CD4-positive, alpha-beta T cell treated with Interleukin-4 for 4 hours (primary cell): ENCODE data around the gene CDH22.

ENCODE experiments used
- DNase-seq: peaks from one replicate; pipeline ENCODE4 v3.0.0-alpha.2; 2020

The CDH22 gene

DNA sequence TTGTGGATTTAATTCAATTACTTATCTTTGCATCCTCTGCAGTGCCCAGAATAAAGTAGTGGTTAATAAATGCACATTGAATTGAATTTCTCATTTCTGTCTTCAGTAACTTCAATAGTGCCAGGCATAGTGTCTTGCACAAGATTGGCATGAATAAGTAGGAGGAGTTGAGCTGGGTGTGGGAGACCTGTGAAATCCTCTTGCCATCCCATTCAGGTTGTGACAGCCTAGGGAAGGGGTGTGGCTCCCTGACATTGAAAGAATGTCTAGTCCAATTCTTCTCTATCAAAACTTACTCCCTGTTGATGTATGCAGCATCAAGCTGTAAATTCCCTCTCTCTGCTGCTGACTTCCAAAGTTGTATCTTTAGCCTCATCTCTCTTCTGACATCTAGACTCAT lies 73.2 kb downstream of the CDH22 start:
- no peak for DNase-seq

DNA sequence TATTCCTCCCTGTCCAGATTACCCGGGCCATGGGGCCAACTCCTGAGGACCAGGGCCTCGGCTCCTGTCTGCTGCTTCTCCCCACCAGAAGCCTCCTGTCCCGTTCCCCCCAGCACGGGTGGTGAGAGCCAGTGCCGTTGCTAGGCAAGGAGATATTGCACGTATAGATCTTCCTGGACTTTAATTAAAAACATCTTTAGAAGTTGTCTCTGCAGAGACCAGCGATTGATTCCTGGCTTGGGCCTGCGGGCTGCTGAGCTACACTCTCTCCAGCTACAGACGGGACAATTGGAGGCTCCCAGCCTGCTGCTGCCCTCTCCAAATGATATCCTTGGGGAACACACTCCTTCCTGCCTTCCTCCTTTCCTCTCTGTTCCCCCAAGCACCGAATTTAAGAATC lies 74.6 kb downstream of the CDH22 start:
- DNase-seq, result no peak

DNA sequence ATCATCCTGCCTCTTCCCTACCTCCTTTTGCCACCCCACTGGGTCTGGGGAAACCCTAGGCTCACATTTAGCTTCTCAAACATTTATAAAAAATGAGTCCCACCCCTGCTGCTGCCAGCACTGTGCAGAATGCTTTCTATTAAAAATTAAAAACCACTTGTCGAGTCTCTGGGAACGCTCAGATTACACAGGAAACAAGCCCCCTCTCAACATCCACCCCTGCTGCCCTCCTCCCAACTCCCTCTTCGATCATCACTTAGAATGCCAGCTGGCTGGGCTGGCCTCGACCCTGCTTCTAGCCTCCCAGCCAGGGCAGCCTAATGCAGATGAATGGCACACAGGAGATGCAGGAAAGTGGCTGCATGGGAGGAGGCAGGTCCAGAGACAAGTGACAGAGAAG lies 75.8 kb downstream of the CDH22 start:
- DNase-seq, result no peak

DNA sequence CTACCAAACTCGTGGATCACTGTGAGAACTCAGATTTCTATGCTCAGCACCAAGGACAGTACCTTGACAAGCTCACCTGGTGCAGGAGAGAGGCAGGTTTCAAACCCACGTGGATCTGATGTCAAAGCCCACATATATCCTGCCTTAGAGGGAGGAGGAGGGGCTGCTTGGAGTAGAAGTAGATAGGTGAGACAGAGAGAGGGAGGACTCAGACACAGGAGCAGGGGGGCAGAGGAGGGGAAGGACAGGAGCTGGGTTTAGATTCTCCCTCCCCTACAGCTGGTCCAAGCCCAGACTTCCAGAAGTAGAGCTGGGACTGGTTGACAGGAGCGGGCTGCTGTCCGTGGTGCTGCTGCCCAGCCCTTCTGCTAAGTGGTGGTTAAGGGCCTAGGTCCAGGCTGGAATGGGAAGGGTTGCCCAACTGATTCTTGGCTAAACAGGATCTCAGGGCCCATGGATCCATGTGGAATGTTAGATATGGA lies 77.5 kb downstream of the CDH22 start:
- DNase-seq, result no peak

- no peak for DNase-seq
These were observed 78.2 kb downstream of the CDH22 start for GRCh38 chr20:46230106-46230491.

- DNase-seq, result no peak
These were observed 78.7 kb downstream of the CDH22 start for GRCh38 chr20:46229478-46230105.

- DNase-seq, result no peak
These were observed 79.6 kb downstream of the CDH22 start for GRCh38 chr20:46228670-46229069.

- DNase-seq, result no peak
These were observed 81.0 kb downstream of the CDH22 start for GRCh38 chr20:46227272-46227767.

DNA sequence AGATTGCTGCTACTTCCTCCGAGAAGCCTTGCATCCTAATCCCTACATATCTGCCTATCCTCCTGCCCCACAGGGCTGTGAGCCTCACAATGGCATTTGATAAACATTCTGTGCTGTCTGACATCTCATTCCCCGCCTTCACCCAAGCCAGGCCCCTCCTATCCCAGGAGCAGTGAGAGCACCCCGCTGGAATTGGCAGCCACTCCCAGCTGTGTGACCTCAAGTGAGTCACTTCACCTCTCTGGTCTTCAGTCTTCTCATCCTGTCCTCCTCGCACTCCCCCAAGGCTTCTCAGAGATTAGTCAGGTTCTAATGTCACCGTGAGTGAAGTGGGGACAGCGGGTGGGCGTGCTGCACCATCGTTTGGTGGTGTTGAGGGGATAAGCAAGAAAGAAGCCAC lies 81.7 kb downstream of the CDH22 start:
- DNase-seq, result no peak

GRCh38 chr20:46222521-46223007 lies 85.7 kb downstream of the CDH22 start:
- DNase-seq, result no peak

- DNase-seq, result no peak
These were observed 87.0 kb downstream of the CDH22 start for GRCh38 chr20:46221256-46221833.

DNA sequence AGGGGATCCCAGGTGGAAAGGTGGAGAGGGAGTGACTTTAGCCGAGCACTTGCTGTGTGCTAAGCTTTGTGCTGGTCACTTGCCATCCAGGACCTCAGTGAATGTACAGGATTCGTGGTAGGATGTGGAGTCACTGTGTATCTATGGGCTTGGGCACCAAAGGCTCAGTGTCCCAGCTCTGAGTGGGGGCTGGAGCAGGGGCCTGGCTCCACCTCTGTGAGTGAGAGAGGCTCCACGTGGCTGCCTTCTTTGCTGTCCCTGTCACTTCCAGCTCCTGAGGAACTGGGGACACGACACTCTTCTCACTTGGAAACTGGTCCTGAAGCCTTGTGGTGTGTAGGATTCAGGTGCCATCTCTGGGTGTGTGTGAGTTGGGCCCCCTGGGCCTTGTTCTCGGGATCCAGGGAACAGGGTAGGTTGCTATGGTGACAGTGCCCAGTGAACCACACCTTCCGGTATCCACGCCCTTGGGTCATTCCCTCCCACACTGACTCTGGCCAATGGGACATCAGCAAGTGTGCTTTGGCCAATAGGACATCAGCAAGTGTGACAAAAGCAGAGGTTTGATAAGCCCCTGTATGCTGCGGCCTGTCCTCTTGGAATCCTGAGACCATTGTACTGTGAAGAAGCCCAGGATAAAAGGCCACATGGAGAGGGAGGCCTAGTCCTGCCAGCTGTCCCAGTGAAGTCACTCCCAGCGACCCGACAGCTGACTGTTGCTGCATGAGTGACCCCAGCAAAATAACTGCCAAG lies 87.7 kb downstream of the CDH22 start:
- DNase-seq, result no peak

DNA sequence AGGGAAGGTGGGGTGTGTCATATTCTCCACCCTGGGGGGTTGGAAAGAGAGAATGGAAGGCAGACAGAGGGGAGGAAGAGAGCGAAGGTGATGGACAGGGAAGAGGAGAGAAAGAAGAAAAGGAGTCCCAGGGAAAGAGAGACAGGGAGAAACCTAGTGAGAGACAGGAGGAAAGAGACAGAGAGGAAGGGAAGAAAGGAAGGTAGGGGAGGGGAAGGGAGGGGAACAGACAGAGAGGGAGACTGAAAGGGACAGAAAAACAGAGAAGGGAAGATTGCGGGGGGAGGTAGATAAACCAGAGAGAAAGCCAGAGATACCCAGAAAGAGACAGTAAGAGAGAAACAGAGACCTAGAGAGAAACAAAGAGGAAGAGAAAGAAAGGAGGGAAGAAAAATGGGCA lies 88.4 kb downstream of the CDH22 start:
- DNase-seq, result no peak

DNA sequence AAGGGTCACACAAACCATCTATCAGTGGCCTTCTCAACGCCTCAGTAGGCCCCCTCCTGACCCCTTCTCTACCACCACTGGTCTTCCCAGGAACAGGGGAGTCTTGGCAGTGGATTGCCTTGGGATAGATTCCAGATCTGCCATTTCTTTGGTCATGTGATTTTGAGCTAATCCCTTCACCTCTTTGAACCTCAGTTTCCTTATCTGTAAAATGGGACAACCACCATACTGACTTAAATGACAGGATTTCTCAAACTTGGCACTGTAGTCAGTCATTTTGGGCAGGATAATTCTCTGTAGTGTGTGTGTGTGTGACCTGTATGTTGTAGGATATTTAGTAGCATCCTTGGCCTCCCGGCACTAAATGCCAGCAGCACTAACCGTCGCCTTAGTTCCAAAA lies 89.1 kb downstream of the CDH22 start:
- DNase-seq, result no peak

- no peak for DNase-seq
These were observed 89.6 kb downstream of the CDH22 start for GRCh38 chr20:46218656-46219055.

- no peak for DNase-seq
These were observed 90.7 kb downstream of the CDH22 start for GRCh38 chr20:46217583-46217982.

DNA sequence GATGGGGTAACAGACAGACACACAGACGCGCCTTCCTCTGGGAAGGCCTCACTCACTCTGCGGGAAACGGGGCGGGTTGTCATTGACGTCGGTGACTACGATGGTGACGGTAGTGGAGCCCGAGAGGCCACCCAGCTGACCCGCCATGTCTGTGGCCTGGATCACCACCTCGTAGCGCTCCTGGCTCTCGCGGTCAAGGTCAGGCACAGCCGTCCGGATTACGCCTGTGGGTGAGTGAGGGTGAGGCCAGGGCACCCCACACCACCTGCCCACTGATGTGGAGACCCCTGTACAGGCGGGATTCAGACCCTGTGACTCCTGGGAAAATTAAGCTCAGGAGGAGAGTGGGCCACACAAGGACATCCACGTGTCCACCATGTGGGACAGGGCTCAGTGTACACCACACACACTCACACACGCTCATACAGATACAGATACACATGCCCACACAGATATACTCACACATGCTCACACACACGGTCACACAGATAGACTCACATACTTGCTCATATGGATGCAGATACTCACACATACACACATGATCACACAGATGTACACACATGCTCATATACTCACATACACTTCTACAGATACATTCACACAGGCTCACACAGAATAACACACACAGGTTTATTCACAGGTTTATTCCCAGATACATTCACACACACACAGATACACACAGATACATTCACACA lies 91.4 kb downstream of the CDH22 start:
- no peak for DNase-seq

- DNase-seq, result no peak
These were observed 92.2 kb downstream of the CDH22 start for GRCh38 chr20:46215913-46216707.

- no peak for DNase-seq
These were observed 93.3 kb downstream of the CDH22 start for GRCh38 chr20:46214824-46215488.

DNA sequence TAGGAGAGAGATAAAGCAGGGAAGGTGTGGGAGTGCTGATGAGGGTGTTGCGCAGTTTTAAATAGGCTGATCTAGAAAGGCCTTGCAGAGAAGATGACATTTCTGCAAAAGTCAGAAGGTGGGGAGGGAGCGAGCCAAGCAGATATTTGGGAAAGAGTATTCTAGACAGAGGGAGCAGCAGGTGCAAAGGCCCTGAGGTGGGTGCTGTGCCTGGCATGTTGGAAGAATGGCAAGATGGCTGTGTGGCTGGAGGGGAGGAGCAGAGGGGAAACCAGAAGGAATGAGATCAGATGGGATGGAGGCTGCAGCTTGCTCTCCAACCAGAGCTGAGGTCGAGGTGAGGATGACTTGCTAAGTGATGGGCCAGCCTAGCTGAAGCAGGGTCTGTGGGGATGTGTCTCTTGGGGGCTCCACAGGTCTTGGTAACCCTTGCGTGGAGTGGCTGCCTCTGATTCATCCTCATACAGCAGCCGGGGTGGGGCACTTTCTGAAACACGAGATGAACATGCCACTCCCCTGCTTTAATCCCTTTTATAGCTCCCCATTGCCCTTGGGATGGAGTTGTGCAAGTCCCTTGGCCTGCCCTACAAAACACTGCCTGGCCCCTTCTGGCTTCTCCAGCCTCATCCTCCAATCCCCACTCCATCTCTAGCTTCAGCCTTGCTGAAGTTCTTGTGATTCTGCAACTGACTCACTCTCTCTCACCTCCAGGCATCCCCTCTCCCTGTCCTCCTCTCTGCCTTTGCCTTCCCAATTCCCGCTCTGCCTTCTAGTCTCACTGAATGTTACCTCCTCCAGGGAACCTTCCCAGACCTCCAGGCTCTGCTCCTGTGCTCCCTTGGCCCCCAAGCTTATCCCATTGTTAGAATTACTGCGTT lies 94.1 kb downstream of the CDH22 start:
- DNase-seq, result no peak

DNA sequence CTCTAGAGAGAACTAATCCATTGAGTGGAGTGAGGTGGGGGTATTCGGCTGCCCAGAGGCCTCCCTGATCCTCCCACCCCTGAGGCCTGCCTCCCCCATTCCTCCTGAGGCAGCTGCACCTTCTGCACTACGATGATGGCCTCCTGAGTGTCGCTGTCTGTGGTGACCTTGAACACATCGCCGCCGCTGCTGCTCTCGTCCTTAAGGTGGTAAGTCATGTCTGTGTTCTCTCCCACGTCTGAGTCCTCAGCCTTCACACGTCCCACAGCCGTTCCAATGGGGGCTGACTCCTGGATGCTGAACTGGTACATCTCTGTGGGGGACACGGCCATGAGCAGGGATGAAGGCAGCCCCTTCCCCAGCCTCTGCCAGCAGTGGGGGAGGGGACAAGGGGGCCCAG lies 95.4 kb downstream of the CDH22 start:
- DNase-seq, result no peak
